K562 (cell line): ENCODE data around the gene TRIM14.

Experiments
- CEBPB ChIP-seq: fragments of 450-650 bp; IDR thresholded peaks from 2 replicates; pipeline ENCODE4 v1.6.1; 2016; ENCODE audit warnings: missing genetic modification characterization, missing compliant biosample characterization
- CEBPZ ChIP-seq: fragments of 150-350 bp; IDR thresholded peaks from 2 replicates; pipeline ENCODE4 v1.6.1; 2014; ENCODE audit warnings: low read depth, mild to moderate bottlenecking, low read length, borderline replicate concordance
- ETV6 ChIP-seq, 3 experiments: fragments of 150-350 bp in 1 of 3; sonication (generic) in 1 of 3; formaldehyde crosslinking in 1 of 3; IDR thresholded peaks; 2 replicates each; pipeline versions ENCODE4 v1.6.1 to v1.8.0; 2014 to 2022; ENCODE audit warnings: borderline replicate concordance in 2 of 3, low read depth in 2 of 3, antibody characterized with exemption in 1 of 3, low read length in 1 of 3, mild to moderate bottlenecking in 1 of 3, missing genetic modification reagents in 1 of 3
- HMG20B ChIP-seq: fragments of 250-450 bp; sonication (Bioruptor Pico); IDR thresholded peaks from 2 replicates; pipeline ENCODE4 v1.5.0; 2021; ENCODE audit warnings: mild to moderate bottlenecking
- HNRNPL ChIP-seq: fragments of 200-400 bp; formaldehyde crosslinking; IDR thresholded peaks from 2 replicates; pipeline ENCODE4 v1.6.1; 2017; ENCODE audit warnings: low read depth, mild to moderate bottlenecking, low read length
- JUND ChIP-seq, 2 experiments: IDR thresholded peaks; 2 replicates in 1 of 2; 3 replicates in 1 of 2; pipeline ENCODE4 v1.6.1; 2011; ENCODE audit warnings: borderline replicate concordance in 2 of 2, low read depth in 2 of 2, low read length in 2 of 2, improper control_type of control experiment in 1 of 2, missing biosample characterization in 1 of 2, missing genetic modification characterization in 1 of 2, missing genetic modification reagents in 1 of 2
- MGA ChIP-seq: fragments of 450-650 bp; IDR thresholded peaks from 2 replicates; pipeline ENCODE4 v1.6.1; 2016; ENCODE audit warnings: mild to moderate bottlenecking, moderate library complexity
- TEAD4 ChIP-seq, 2 experiments: sonication (generic) in 1 of 2; formaldehyde crosslinking in 1 of 2; IDR thresholded peaks; 2 replicates each; pipeline versions ENCODE4 v1.6.1 to v1.8.0; 2012 to 2022; ENCODE audit warnings: borderline replicate concordance in 1 of 2, inconsistent platforms in 1 of 2, low read length in 1 of 2, mild to moderate bottlenecking in 1 of 2, missing genetic modification reagents in 1 of 2
- XRCC5 ChIP-seq: fragments of 200-400 bp; formaldehyde crosslinking; IDR thresholded peaks from 2 replicates; pipeline ENCODE4 v1.6.1; 2017; ENCODE audit warnings: low read depth, mild to moderate bottlenecking, low read length
- TF ChIP-seq, protein P1 (sequence below), 3 experiments: IDR thresholded peaks in 2 of 3; conservative IDR thresholded peaks in 1 of 3; 2 replicates each; pipeline ENCODE4 v1.5.1; 2011 to 2012; ENCODE audit warnings: low read length in 3 of 3, mild to moderate bottlenecking in 3 of 3, control low read depth in 2 of 3, improper control_type of control experiment in 1 of 3, inconsistent platforms in 1 of 3, low read depth in 1 of 3, mixed read lengths in 1 of 3, moderate library complexity in 1 of 3; ENCODE audit not compliant: insufficient read depth in 2 of 3

GRCh38 chr9:98154678-98155077, 35.7 kb upstream of the TRIM14 start:
- TF ChIP-seq JUND (IDR thresholded peaks at IDR 0.05; ENCODE audit: borderline replicate concordance, low read depth, low read length) (no peak), JUND (tag; IDR thresholded peaks at IDR 0.05; ENCODE audit: borderline replicate concordance, low read depth, low read length) (no peak), CEBPB (tag) (no peak), ETV6 (IDR thresholded peaks at IDR 0.05; ENCODE audit: borderline replicate concordance in 1 of 2, low read depth in 2 of 2, low read length in 1 of 2) (no peak), ETV6 (CRISPR knock-in tag; IDR thresholded peaks at IDR 0.05; ENCODE audit: borderline replicate concordance) (no peak), CEBPZ (no peak), MGA (no peak), HNRNPL (no peak), HMG20B (CRISPR knock-in tag) (no peak), TEAD4 (IDR thresholded peaks at IDR 0.05; ENCODE audit: low read length) (no peak), TEAD4 (CRISPR knock-in tag; IDR thresholded peaks at IDR 0.05; ENCODE audit: borderline replicate concordance) (no peak), XRCC5 (no peak)
- TF ChIP-seq, protein P1, sequence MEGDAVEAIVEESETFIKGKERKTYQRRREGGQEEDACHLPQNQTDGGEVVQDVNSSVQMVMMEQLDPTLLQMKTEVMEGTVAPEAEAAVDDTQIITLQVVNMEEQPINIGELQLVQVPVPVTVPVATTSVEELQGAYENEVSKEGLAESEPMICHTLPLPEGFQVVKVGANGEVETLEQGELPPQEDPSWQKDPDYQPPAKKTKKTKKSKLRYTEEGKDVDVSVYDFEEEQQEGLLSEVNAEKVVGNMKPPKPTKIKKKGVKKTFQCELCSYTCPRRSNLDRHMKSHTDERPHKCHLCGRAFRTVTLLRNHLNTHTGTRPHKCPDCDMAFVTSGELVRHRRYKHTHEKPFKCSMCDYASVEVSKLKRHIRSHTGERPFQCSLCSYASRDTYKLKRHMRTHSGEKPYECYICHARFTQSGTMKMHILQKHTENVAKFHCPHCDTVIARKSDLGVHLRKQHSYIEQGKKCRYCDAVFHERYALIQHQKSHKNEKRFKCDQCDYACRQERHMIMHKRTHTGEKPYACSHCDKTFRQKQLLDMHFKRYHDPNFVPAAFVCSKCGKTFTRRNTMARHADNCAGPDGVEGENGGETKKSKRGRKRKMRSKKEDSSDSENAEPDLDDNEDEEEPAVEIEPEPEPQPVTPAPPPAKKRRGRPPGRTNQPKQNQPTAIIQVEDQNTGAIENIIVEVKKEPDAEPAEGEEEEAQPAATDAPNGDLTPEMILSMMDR (IDR thresholded peaks at IDR 0.05 in 2 of 3, conservative IDR thresholded peaks at IDR 0.05 in 1 of 3; ENCODE audit: insufficient read depth in 2 of 3, low read depth in 1 of 3, low read length in 3 of 3) = no peak
